GM18907 (cell line): ENCODE data around the gene KLF6.

ENCODE experiments used
- ATAC-seq: cut with Tn5 transposase; IDR thresholded peaks from one replicate; pipeline ENCODE4 v1.9.1; 2021; ENCODE audit warnings: mild to moderate bottlenecking, moderate library complexity; ENCODE audit not compliant: unreplicated experiment

The KLF6 gene

GRCh38 chr10:3784510-3785250, at the start of gene KLF6:
KLF6 (minus strand) TSS chr10:3785209; CDS start chr10:3785014, 195 bp downstream.
- ATAC-seq = peak; percentile 1

DNA sequence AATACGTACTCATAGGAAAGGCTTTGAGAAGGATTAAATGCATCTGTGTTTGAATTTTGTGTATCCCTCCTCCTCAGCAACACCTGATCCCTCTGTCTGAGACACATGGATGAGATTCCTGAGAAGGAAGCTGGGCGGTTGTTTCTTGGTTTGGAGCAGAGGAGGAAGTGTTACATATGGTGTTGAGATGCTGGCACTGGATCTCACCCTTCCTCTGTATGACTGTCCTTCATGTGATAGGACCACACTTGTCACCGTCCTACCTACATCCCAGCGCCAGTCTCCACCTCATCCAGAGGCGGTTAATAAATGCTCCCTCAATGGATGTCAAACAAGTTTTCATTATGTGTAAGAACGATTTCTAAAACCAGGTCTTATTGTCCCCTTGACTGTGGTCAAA, 49.4 kb upstream of the KLF6 start:
- no peak for ATAC-seq

DNA sequence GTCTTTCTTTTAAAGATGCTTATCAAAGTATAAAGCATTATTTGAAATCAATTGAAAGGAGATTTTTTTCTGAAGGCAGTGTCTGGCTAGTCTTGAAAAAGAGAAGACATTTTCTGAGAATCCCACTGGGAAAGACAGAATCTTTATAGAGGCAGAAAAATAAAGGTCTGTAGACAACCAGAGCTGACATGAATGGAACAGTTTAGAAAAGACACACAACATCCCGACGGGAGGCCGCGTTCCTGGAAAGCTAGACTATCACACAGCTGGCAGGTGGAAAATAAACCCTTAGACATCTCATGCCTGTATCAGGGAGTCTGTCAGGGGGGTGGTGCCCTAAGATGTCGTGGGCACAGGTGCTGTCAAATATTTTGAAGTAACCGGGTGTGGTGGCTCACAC, 48.0 kb upstream of the KLF6 start:
- no peak for ATAC-seq

- ATAC-seq = no peak
Measured at GRCh38 chr10:3832022-3832786, 47.2 kb upstream of the KLF6 start.

GRCh38 chr10:3831608-3832007, 46.6 kb upstream of the KLF6 start:
- ATAC-seq = no peak

DNA sequence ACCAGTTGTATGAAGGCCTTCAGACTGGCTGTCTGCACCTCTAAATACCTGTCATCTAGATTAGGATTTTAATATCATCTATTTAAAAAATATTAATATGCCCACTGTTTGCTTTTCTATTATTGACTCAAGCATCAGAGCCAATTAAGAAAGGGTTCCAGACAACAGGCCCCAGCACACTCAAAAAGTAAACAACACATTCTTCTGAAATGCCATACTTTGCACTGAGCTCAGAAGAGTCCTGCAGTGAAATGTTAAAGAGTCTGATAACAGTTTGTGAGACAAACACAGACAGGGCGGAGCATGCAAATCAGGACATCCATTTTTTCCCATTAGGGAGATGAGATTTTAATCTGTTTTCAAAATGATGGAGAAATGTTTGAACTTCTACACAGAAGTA, 45.9 kb upstream of the KLF6 start:
- ATAC-seq = no peak

- ATAC-seq = no peak
Measured at GRCh38 chr10:3829156-3830050, 44.4 kb upstream of the KLF6 start.

DNA sequence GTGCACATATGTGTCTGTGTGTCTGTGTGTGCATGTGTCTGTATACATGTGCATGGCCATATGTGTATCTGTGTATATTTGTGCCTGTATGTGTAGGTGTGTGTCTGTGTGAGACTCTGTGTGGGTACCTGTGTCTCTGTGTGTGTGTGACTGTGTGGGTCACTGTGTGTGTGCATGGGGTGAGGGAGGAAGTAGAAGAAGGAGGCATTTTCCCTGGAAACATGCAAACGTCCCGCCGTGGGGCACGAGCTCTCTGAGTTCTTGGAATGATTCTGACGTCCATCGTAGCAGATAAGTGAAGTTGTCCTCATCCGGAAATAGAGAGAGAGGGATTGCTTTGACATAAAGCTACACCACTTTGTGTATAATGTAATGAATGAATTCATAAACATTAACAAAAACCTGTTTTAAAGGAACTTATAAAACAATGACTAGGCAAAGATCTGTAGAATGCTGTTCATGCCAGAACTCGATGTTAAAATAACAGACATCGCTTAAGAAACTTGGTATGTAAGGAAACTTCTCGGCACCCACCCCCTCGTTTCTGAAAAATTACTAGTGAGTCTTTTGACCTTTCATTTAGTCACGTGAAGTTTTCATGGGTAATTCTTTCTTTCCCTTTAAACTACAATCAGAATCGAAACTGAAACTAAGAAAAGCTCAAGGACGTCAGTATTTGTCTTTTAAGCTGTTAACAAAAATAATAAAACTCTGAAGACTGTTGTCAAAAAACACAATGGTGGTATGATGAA, 43.6 kb upstream of the KLF6 start:
- peak; percentile 48 for ATAC-seq

GRCh38 chr10:3827768-3828403, 42.9 kb upstream of the KLF6 start:
- peak; percentile 13 for ATAC-seq

GRCh38 chr10:3827266-3827665, 42.3 kb upstream of the KLF6 start:
- no peak for ATAC-seq

- no peak for ATAC-seq
Measured at GRCh38 chr10:3825862-3826351, 40.9 kb upstream of the KLF6 start.

DNA sequence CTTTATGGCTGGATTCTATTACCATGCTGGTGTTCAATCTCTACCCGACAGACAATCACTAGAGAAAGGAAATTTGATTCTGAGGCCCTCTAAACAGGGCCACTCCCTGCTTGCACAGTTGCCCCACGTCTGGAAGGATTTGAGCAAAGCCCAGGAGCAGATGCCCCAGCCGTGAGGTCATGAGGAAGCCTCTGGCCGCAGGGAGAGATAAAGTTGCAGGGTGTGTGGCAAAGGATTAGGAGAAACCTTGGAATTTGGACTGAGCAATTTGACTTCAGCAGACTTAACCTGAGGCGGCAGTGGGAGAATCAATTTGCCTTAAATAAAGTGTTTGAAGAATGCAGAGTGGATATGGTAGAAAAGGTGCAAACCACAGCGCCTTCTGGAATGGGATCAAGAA, 40.2 kb upstream of the KLF6 start:
- ATAC-seq = no peak

DNA sequence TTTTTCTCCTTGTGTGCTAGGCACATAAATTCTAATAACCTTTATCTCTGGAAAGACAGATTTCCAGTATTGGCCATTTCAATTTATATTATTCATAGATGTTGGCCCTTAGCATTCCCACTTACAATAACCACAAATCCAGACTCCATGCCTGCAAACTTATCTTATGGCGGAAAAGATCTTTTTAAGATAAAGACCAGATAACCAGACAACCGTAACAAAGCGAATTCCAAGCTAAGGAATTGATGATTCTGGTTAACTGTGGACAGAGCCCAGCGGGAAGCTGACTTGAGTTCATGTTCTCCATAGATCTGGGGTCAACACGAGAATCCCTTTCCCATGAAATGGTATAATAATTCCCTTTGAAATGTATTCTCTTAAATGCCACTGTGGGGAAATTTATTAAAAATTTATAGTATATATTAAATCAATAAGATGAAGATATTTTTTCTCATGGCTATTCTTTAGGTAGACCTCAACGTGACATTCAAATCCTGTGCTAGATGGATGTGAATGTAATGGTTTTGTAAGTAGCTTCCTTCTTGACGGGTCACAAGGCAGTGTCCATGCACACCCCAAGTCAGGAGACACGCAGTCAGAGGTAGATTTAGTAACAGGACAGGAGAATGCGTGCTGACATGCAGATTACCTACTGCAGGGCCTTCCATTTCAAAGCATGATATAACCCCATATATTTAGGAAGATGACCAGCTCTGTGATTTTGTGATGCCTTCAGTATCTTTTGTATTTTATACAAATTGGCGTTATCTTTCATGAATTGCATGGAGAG, 37.7 kb upstream of the KLF6 start:
- no peak for ATAC-seq

- no peak for ATAC-seq
Measured at GRCh38 chr10:3820255-3820654, 35.2 kb upstream of the KLF6 start.

- no peak for ATAC-seq
Measured at GRCh38 chr10:3816995-3817394, 32.0 kb upstream of the KLF6 start.

DNA sequence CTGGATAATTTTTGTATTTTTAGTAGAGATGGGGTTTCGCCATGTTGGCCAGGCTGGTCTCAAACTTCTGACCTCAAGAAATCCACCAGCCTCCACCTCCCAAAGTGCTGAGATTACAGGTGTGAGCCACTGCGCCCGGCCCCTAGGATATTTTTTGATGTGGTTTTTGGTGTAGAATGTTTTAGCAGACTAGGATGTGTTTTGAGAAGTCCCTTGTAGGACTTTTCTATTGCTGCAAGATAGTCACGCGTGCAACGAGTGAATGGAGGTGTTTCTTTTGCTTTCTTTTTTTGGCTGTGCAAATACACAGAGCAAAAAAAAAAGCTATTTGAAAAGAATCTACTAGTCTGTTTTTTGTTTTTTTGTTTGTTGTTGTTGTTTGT, 29.8 kb upstream of the KLF6 start:
- ATAC-seq = no peak

DNA sequence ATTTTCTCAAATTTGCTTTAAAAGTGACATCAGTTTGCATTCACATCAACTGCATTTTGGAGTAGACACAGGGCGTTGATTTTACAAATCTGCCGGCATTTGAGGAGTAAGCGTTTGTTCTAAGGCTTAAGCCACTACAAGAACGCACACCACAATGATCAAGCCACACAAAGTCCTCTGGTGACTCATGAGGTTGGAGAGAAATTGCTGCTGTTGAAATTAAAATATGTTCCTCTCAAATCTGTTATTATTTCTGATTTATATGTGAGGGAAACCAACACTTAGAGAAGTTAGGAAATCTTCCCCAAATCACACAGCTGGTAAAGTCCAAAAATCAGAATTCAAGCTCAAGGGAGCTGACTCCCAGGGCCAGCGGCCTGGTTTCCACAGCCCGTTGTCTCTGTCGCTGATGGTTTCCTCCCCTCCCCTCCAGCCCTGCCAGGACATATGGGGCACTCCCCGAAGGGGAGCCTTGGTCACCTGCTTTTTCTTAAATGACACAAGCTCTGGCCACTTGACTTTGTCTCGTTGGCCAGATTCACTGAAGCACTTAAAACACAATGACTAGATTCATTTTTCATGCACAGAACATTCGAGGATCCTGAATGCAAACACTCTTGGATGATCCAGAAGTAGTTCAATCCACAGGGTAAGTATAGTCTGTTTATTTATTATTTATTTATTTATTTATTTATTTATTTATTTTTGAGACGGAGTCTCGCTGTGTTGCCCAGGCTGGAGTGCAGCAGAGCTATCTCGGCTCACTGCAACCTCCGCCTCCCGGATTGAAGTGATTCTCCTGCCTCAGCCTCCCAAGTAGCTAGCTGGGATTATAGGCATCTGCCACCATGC, 29.2 kb upstream of the KLF6 start:
- ATAC-seq = no peak

GRCh38 chr10:3813267-3813666, 28.3 kb upstream of the KLF6 start:
- ATAC-seq = no peak
